SU-DHL-6 (cell line): ENCODE measurements around the gene LAMTOR5.

Experiments
- EZH2phosphoT487 ChIP-seq: fragments of 200-600 bp; sonication (generic), shearing (Covaris generic); conservative IDR thresholded peaks from 2 replicates; pipeline ENCODE4 v1.6.1; 2018; ENCODE audit warnings: mild to moderate bottlenecking, antibody characterized with exemption, low read length, moderate library complexity, mixed read lengths
- TF ChIP-seq, protein P1 (sequence below): fragments of 200-600 bp; sonication (generic); IDR thresholded peaks from one replicate; pipeline ENCODE4 v1.5.1; 2017; ENCODE audit warnings: antibody characterized with exemption, mild to moderate bottlenecking, low read length, moderate library complexity; ENCODE audit not compliant: insufficient read depth, poor library complexity, severe bottlenecking

DNA sequence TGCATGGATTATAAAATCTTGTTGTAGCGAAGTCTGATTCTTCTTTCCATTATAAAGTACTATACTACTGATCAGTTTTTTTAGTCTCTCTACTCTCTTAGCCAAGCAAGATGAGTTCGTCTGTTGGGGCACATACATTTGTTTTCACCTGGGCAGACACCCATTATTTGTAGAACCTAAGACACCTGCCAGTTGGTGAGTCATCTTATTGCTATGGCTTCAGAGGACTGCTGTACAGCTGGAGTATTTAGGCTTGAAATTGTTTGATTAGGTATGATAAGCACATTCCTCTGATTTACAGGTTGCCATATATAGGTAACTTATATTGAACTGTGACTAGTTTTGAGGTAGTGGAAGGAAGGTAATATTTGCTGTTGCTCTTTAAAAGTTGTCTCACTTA is 51.1 kb downstream of the LAMTOR5 start:
- TF ChIP-seq, protein P1, sequence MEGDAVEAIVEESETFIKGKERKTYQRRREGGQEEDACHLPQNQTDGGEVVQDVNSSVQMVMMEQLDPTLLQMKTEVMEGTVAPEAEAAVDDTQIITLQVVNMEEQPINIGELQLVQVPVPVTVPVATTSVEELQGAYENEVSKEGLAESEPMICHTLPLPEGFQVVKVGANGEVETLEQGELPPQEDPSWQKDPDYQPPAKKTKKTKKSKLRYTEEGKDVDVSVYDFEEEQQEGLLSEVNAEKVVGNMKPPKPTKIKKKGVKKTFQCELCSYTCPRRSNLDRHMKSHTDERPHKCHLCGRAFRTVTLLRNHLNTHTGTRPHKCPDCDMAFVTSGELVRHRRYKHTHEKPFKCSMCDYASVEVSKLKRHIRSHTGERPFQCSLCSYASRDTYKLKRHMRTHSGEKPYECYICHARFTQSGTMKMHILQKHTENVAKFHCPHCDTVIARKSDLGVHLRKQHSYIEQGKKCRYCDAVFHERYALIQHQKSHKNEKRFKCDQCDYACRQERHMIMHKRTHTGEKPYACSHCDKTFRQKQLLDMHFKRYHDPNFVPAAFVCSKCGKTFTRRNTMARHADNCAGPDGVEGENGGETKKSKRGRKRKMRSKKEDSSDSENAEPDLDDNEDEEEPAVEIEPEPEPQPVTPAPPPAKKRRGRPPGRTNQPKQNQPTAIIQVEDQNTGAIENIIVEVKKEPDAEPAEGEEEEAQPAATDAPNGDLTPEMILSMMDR: no peak
- no peak for TF ChIP-seq EZH2phosphoT487
